ENCODE measurements around the gene DYNLT4.
"Not testable (repeated sequence)": the region's sequence is repeated elsewhere in the genome, so short reads cannot be mapped to it uniquely, and the experiment has no call there.

Gene DYNLT4

GRCh38 chr1:44808938-44809917 lies 2.1 kb upstream of the DYNLT4 start:
- peak; percentile 86 to 87 for DNase-seq (ENCODE audit: low read depth in 2 of 2)

- peak; percentile 74 to 75 for DNase-seq (ENCODE audit: low read depth in 2 of 2)
These were observed 1.1 kb upstream of the DYNLT4 start, which contains the start of gene BTBD19 for GRCh38 chr1:44808063-44808937. Gene BTBD19, plus strand, starts transcription at chr1:44808523. Its CDS starts 298 bp downstream, at chr1:44808821.

GRCh38 chr1:44807364-44808062 lies 362 bp upstream of the DYNLT4 start:
- DNase-seq (ENCODE audit: low read depth in 2 of 2), result peak; percentile 87 to 90

- DNase-seq (ENCODE audit: low read depth in 2 of 2), result no peak
These were observed 987 bp downstream of the DYNLT4 start for GRCh38 chr1:44806025-44806703.

- DNase-seq (ENCODE audit: low read depth in 2 of 2), result no peak
These were observed 1.7 kb downstream of the DYNLT4 start for GRCh38 chr1:44805311-44806024.

GRCh38 chr1:44803312-44804095 lies 3.6 kb downstream of the DYNLT4 start:
- no peak for DNase-seq (ENCODE audit: low read depth in 2 of 2)

- DNase-seq (ENCODE audit: low read depth in 2 of 2), result no peak
These were observed 4.2 kb downstream of the DYNLT4 start for GRCh38 chr1:44803062-44803311.

GRCh38 chr1:44802306-44803061 lies 4.7 kb downstream of the DYNLT4 start:
- DNase-seq (ENCODE audit: low read depth in 2 of 2), result no peak

- DNase-seq (ENCODE audit: low read depth in 2 of 2), result no peak
These were observed 5.5 kb downstream of the DYNLT4 start for GRCh38 chr1:44801491-44802305.

- DNase-seq (ENCODE audit: low read depth in 2 of 2), result peak; percentile 94 to 97
These were observed 7.2 kb downstream of the DYNLT4 start, which contains the start of gene PLK3 for GRCh38 chr1:44799770-44800584. Gene PLK3, plus strand, starts transcription at chr1:44800377. Its CDS starts 87 bp downstream, at chr1:44800464.

GRCh38 chr1:44798481-44799365 lies 8.4 kb downstream of the DYNLT4 start:
- DNase-seq (ENCODE audit: low read depth in 2 of 2), result no peak

- not testable (repeated sequence) for DNase-seq (ENCODE audit: low read depth in 2 of 2)
These were observed 9.3 kb downstream of the DYNLT4 start for GRCh38 chr1:44797886-44798285.

GRCh38 chr1:44792736-44793502 lies 14.2 kb downstream of the DYNLT4 start:
- DNase-seq (ENCODE audit: low read depth in 2 of 2), result no peak

- no peak for DNase-seq (ENCODE audit: low read depth in 2 of 2)
These were observed 16.0 kb downstream of the DYNLT4 start for GRCh38 chr1:44790968-44791801.

Measured in stimulated activated CD8-positive, alpha-beta memory T cell treated with anti-CD3 and anti-CD28 coated beads, Interleukin-15, amount 100 ng/mL, for 48 hours (primary cell).